K562 (cell line): ENCODE measurements around the gene DEPDC1B. TPM values are rescaled to one million over a fixed set of nuclear protein-coding genes. Genes with fewer than 3 reads are reported as not detected.
"Not testable (repeated sequence)": the region's sequence is repeated elsewhere in the genome, so short reads cannot be mapped to it uniquely, and the experiment has no call there.

ENCODE experiments used
- ATAC-seq: fragments of 200-7000 bp; cut with Tn5 transposase; 3 replicates; pipeline ENCODE4 v1.9.1; 2020; ENCODE audit warnings: moderate library complexity
- BruUV-seq: library from RNA; stranded (reverse); fragments of 400-500 nt; replicated peaks from 2 replicates; lab custom pipeline; 2021; lab: Mats Ljungman, UMichigan
- CTCF ChIA-PET: fragments of 300-600 bp; formaldehyde crosslinking; extraction: SDS; loops from one replicate; lab custom pipeline; 2021; ENCODE audit warnings: low intra/inter-chr PET ratio; lab: Yijun Ruan, JAX
- POLR2A ChIA-PET: fragments of 300-600, 350-650 bp; sonication (Branson Sonifier 250); formaldehyde crosslinking; extraction: SDS; loops from one replicate; lab custom pipeline; 2021; ENCODE audit warnings: antibody characterized with exemption, inconsistent platforms; lab: Yijun Ruan, JAX
- DNase-seq, 4 experiments: peaks; one replicate each; pipeline versions ENCODE4 v3.0.0 to v3.0.0-alpha.2; 2011 to 2018; ENCODE audit warnings: low spot score in 3 of 4, mixed read lengths in 3 of 4; ENCODE audit errors: extremely low read depth in 1 of 4
- FAIRE-seq: peaks from 2 replicates; lab custom pipeline; 2011; peaks lifted over from hg19 to GRCh38; lab: Jason Lieb, UNC
- H2AFZ ChIP-seq: 2 replicates; pipeline ENCODE4 v1.6.0; 2011; ENCODE audit warnings: low read depth, low read length, control low read depth, inconsistent platforms
- H3K27ac ChIP-seq: fragments of 200-600 bp; 3 replicates; pipeline ENCODE4 v1.8.0; 2011; ENCODE audit warnings: low read depth, mild to moderate bottlenecking, control low read depth, inconsistent platforms, low read length, moderate library complexity, mixed read lengths; ENCODE audit errors: extremely low read depth
- H3K27me3 ChIP-seq, 2 experiments: fragments of 300-600 bp in 1 of 2; 2 replicates in 1 of 2; 3 replicates in 1 of 2; pipeline versions ENCODE4 v1.6.0 to v1.8.0; 2011; ENCODE audit warnings: inconsistent platforms in 2 of 2, low read length in 2 of 2, mild to moderate bottlenecking in 1 of 2, mixed read lengths in 1 of 2, moderate library complexity in 1 of 2; ENCODE audit not compliant: control insufficient read depth in 2 of 2, insufficient read depth in 2 of 2
- H3K36me3 ChIP-seq: fragments of 300-600 bp; 3 replicates; pipeline ENCODE4 v1.8.0; 2011; ENCODE audit warnings: mild to moderate bottlenecking, low read length, inconsistent platforms; ENCODE audit not compliant: control insufficient read depth, insufficient read depth
- H3K4me1 ChIP-seq, 2 experiments: fragments of 200-600 bp in 1 of 2; replicated peaks in 1 of 2; 2 replicates in 1 of 2; 3 replicates in 1 of 2; pipeline versions ENCODE4 v1.5.1 to v1.8.0; 2011; ENCODE audit warnings: inconsistent platforms in 2 of 2, low read length in 2 of 2, mild to moderate bottlenecking in 1 of 2, mixed read lengths in 1 of 2, moderate library complexity in 1 of 2; ENCODE audit not compliant: control insufficient read depth in 2 of 2, insufficient read depth in 2 of 2
- H3K4me2 ChIP-seq: 2 replicates; pipeline ENCODE4 v1.6.1; 2011; ENCODE audit warnings: low read length, control low read depth, inconsistent platforms, mixed read lengths; ENCODE audit not compliant: insufficient read depth
- H3K4me3 ChIP-seq: fragments of 200-600 bp; sonication (generic), shearing (Covaris generic); 2 replicates; pipeline ENCODE4 v1.5.1; 2016; ENCODE audit warnings: control low read depth, inconsistent platforms
- H3K79me2 ChIP-seq: fragments of 200-600 bp; 3 replicates; pipeline ENCODE4 v1.8.0; 2011; ENCODE audit warnings: low read length, inconsistent platforms; ENCODE audit not compliant: control insufficient read depth, insufficient read depth
- H3K9ac ChIP-seq, 2 experiments: 2 replicates each; pipeline versions ENCODE4 v1.6.0 to v1.6.1; 2011; ENCODE audit warnings: low read depth in 2 of 2, low read length in 2 of 2, control low read depth in 1 of 2, inconsistent platforms in 1 of 2, mild to moderate bottlenecking in 1 of 2, mixed read lengths in 1 of 2; ENCODE audit not compliant: insufficient read depth in 1 of 2
- H3K9me1 ChIP-seq: one replicate; pipeline ENCODE4 v1.6.0; 2011; ENCODE audit warnings: inconsistent platforms, mild to moderate bottlenecking, low read length, moderate library complexity; ENCODE audit not compliant: control insufficient read depth, insufficient read depth
- H3K9me3 ChIP-seq: replicated peaks from 2 replicates; pipeline ENCODE4 v1.5.1; 2011; ENCODE audit warnings: low read depth, low read length, inconsistent platforms; ENCODE audit not compliant: control insufficient read depth, insufficient read depth
- H4K20me1 ChIP-seq: replicated peaks from 2 replicates; pipeline ENCODE4 v1.6.1; 2011; ENCODE audit warnings: low read length, inconsistent platforms, mixed read lengths; ENCODE audit not compliant: control insufficient read depth, insufficient read depth
- BCOR ChIP-seq: fragments of 450-650 bp; IDR thresholded peaks from 2 replicates; pipeline ENCODE4 v1.6.1; 2016
- ZNF146 ChIP-seq: IDR thresholded peaks from one replicate; pipeline ENCODE4 v1.6.1; 2018; ENCODE audit warnings: missing compliant biosample characterization; ENCODE audit not compliant: unreplicated experiment
- WGBS: fragments of 100-300 bp; shearing (Covaris generic); methylation state at CpG from one replicate; pipeline ENCODE4 v1.1.6; 2016; ENCODE audit warnings: low coverage, mixed read lengths; ENCODE audit not compliant: insufficient coverage; ENCODE audit errors: missing lambda C conversion rate; 5-methylcytosine and 5-hydroxymethylcytosine counted together
- in situ Hi-C: fragments of 300-500 bp; cut with MboI; formaldehyde crosslinking; loops from 4 replicates; pipeline ENCODE4 v1.15.0; 2018; ENCODE audit warnings: inconsistent platforms, mixed read lengths
- intact Hi-C: fragments of 100-400 bp; cut with micrococcal nuclease; formaldehyde crosslinking; loops from 2 replicates; pipeline ENCODE4 v1.14.2; 2022
- polyA plus RNA-seq, 8 experiments: library from polyadenylated mRNA; depleted of rRNA in 4 of 8; stranded (reverse) in 5 of 8; unstranded in 3 of 8; fragments of >200 nt; fragmentation: Nextera tagmentation in 2 of 8; fragmentation: Illumina TruSeq in 1 of 8; extraction: Ambion mirVana in 2 of 8; extraction: Trizol in 1 of 8; gene quantifications; 2 replicates each; pipeline versions ENCODE4 v1.2.1 to v1.2.3, GENCODE V29; 2011 to 2014; ENCODE audit warnings: inconsistent platforms in 1 of 8, missing spikeins in 1 of 8
- total RNA-seq, 7 experiments: library from RNA; depleted of rRNA in 6 of 7; stranded (reverse); fragments of >200 nt in 6 of 7; fragmentation: Illumina TruSeq in 2 of 7; extraction: Trizol in 2 of 7; gene quantifications; 2 replicates each; pipeline versions ENCODE4 v1.2.1 to v1.2.3, GENCODE V29; 2011 to 2021; ENCODE audit warnings: low replicate concordance in 1 of 7

DEPDC1B gene
- total and polyA plus RNA-seq, 9 of the 15 experiments (the other 6 are each of a cell fraction or from before 2014, with no cell fraction given): 36.0 to 67.2 (median 44.5) TPM

DNA sequence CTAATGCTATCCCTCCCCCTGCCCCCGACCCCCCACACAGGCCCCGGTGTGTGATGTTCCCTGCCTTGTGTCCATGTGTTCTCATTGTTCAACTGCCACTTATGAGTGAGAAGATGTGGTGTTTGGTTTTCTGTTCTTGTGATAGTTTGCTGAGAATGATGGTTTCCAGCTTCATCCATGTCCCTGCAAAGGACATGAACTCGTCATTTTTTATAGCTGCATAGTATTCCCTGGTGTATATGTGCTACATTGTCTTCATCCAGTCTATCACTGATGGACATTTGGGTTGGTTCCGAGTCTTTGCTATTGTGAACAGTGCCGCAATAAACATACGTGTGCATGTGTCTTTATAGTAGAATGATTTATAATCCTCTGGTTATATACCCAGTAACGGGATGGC is 75.1 kb downstream of the DEPDC1B start:
- H3K4me1 ChIP-seq, H3K27me3 ChIP-seq, H3K27ac ChIP-seq, H3K4me2 ChIP-seq, CTCF ChIA-PET, FAIRE-seq, H3K4me3 ChIP-seq, intact Hi-C loops, H2AFZ ChIP-seq, in situ Hi-C loops, H3K9ac ChIP-seq, H4K20me1 ChIP-seq, DNase-seq, BruUV-seq, H3K9me3 ChIP-seq, H3K36me3 ChIP-seq, H3K79me2 ChIP-seq, ATAC-seq, H3K9me1 ChIP-seq: not testable (repeated sequence)
- peak; percentile 50 for TF ChIP-seq ZNF146 (CRISPR knock-in tag)
- POLR2A ChIA-PET: interaction anchor here (0.7 kb wide), 1 partner anchor 893 kb away, joined by 3 read pairs; no protein-coding TSS in a partner anchor
- WGBS: 87% methylated on average over 5 of the region's 7 CpGs

DNA sequence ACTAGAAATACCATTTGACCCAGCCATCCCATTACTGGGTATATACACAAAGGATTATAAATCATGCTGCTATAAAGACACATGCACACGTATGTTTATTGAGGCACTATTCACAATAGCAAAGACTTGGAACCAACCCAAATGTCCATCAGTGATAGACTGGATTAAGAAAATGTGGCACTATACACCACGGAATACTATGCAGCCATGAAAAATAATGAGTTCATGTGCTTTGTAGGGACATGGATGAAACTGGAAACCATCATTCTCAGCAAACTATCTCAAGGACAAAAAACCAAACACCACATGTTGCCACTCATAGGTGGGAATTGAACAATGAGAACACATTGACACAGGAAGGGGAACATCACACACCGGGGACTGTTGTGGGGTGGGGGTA is 79.2 kb downstream of the DEPDC1B start:
- ATAC-seq, in situ Hi-C loops, FAIRE-seq, H3K4me3 ChIP-seq, H3K4me1 ChIP-seq, H3K79me2 ChIP-seq, H3K36me3 ChIP-seq, POLR2A ChIA-PET: not testable (repeated sequence)
- WGBS: 89% methylated on average over 3 of the region's 3 CpGs
- peak; percentile 13; the same call in 1 of the 2 replicates for TF ChIP-seq BCOR
- peak; percentile 78 for TF ChIP-seq ZNF146 (CRISPR knock-in tag)
- TF ChIP-seq, all 486 proteins: peak for 2; not testable (repeated sequence) for 484
- H3K27ac ChIP-seq, H3K27me3 ChIP-seq, H4K20me1 ChIP-seq, DNase-seq, BruUV-seq, H3K9ac ChIP-seq, H2AFZ ChIP-seq, H3K9me3 ChIP-seq, H3K4me2 ChIP-seq, H3K9me1 ChIP-seq, intact Hi-C loops, CTCF ChIA-PET: not testable (repeated sequence)
